A549 (cell line): ENCODE data around the gene RNF227.

ENCODE experiments used
- CTCF ChIP-seq: fragments of >200 bp; sonication (Bioruptor Twin); formaldehyde crosslinking; IDR thresholded peaks from 3 replicates; pipeline ENCODE4 v1.5.1; 2016
- EP300 ChIP-seq, 2 experiments: fragments of >200 bp; sonication (Bioruptor Twin); formaldehyde crosslinking; IDR thresholded peaks; 2 replicates in 1 of 2; 3 replicates in 1 of 2; pipeline ENCODE4 v1.6.1; 2016 to 2017
- HOXA7 ChIP-seq: fragments of 250-450 bp; sonication (Bioruptor Pico); IDR thresholded peaks from 2 replicates; pipeline ENCODE4 v1.5.0; 2020; ENCODE audit warnings: mild to moderate bottlenecking, moderate library complexity
- POLR2A ChIP-seq: IDR thresholded peaks from 2 replicates; pipeline ENCODE4 v1.6.1; 2012; ENCODE audit warnings: mild to moderate bottlenecking, low read length
- RFX5 ChIP-seq: fragments of 450-650 bp; IDR thresholded peaks from 2 replicates; pipeline ENCODE4 v1.7.1; 2014; ENCODE audit warnings: antibody characterized with exemption, mild to moderate bottlenecking, moderate library complexity
- RNF2 ChIP-seq: fragments of 200-600 bp; sonication (generic); IDR thresholded peaks from 2 replicates; pipeline ENCODE4 v1.6.1; 2016; ENCODE audit warnings: low read depth, mild to moderate bottlenecking, antibody characterized with exemption, moderate library complexity, borderline replicate concordance
- SMC3 ChIP-seq: fragments of >200 bp; sonication (Bioruptor Twin); formaldehyde crosslinking; IDR thresholded peaks from 3 replicates; pipeline ENCODE4 v1.6.1; 2018; ENCODE audit warnings: inconsistent platforms
- SREBF2 ChIP-seq: fragments of 450-650 bp; IDR thresholded peaks from 2 replicates; pipeline ENCODE4 v1.6.1; 2014; ENCODE audit warnings: mild to moderate bottlenecking, moderate library complexity
- USF2 ChIP-seq: fragments of 450-650 bp; IDR thresholded peaks from 2 replicates; pipeline ENCODE4 v1.6.1; 2014; ENCODE audit warnings: antibody characterized with exemption

GRCh38 chr17:7944326-7944725 is 28.2 kb upstream of the RNF227 start:
- TF ChIP-seq RNF2 (no peak), USF2 (no peak), CTCF (no peak), HOXA7 (no peak), POLR2A (no peak), RFX5 (no peak), SMC3 (no peak), SREBF2 (no peak), EP300 (IDR thresholded peaks at IDR 0.05) (no peak)
